C4-2B (cell line): ENCODE results near the gene ELAPOR1.

ENCODE experiments used
- ZFX ChIP-seq: fragments of 450-650 bp; IDR thresholded peaks from 2 replicates; pipeline ENCODE4 v1.6.1; 2017
- TF ChIP-seq, protein P1 (sequence below): fragments of 450-650 bp; conservative IDR thresholded peaks from 2 replicates; pipeline ENCODE4 v1.5.1; 2017; ENCODE audit warnings: mild to moderate bottlenecking

DNA sequence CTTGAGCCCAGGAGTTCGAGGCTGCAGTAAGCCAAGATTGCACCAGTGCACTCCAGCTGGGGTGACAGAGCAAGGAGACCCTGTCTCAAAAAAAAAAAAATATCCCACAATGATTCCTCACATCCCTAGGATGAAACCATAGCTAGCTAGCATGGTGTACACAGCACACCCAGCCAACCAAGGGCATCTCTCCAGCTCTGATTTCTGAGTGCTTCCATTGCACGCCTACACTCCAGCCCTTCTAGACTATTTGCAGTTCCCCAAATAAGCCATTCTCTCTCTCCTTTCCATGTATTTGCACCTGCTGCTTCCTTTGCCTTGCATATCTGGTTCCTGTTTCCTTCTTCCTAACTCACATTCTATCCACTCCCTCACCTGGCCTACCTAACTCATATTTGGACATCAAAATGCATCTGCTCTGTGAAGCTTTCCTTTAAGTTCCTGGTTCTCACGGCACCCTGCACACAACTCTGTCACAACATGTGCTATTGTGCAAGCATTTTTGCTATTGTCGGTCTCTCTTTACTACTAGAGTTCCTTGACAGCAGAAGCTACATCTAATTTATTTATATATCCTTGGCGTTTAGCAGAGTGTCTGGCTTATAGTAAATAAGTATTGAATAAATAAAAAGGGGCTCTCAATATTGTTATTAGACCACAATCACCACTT lies 2.4 kb upstream of the ELAPOR1 start:
- TF ChIP-seq, protein P1, sequence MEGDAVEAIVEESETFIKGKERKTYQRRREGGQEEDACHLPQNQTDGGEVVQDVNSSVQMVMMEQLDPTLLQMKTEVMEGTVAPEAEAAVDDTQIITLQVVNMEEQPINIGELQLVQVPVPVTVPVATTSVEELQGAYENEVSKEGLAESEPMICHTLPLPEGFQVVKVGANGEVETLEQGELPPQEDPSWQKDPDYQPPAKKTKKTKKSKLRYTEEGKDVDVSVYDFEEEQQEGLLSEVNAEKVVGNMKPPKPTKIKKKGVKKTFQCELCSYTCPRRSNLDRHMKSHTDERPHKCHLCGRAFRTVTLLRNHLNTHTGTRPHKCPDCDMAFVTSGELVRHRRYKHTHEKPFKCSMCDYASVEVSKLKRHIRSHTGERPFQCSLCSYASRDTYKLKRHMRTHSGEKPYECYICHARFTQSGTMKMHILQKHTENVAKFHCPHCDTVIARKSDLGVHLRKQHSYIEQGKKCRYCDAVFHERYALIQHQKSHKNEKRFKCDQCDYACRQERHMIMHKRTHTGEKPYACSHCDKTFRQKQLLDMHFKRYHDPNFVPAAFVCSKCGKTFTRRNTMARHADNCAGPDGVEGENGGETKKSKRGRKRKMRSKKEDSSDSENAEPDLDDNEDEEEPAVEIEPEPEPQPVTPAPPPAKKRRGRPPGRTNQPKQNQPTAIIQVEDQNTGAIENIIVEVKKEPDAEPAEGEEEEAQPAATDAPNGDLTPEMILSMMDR, result no peak
- TF ChIP-seq ZFX, result no peak
